Upper lobe of right lung (tissue), 1 donor: Measurements from ENCODE around the gene CDH12. TPM values are rescaled to one million over a fixed set of nuclear protein-coding genes. Genes with fewer than 3 reads are reported as not detected.

Source experiments
- ATAC-seq: fragments of 200-7000 bp; cut with Tn5 transposase; one replicate; pipeline ENCODE4 v1.9.1; 2020; ENCODE audit warnings: mild to moderate bottlenecking, moderate library complexity
- DNase-seq: peaks from one replicate; pipeline ENCODE4 v3.0.0-alpha.2; 2020
- H3K27ac ChIP-seq: fragments of 200-600 bp; one replicate; pipeline ENCODE4 v1.8.0; 2022
- H3K27me3 ChIP-seq: fragments of 200-600 bp; one replicate; pipeline ENCODE4 v1.8.0; 2022; ENCODE audit warnings: mild to moderate bottlenecking
- H3K36me3 ChIP-seq: fragments of 200-600 bp; one replicate; pipeline ENCODE4 v1.8.0; 2022
- H3K4me1 ChIP-seq: fragments of 200-600 bp; one replicate; pipeline ENCODE4 v1.8.0; 2022
- H3K4me3 ChIP-seq: fragments of 200-600 bp; one replicate; pipeline ENCODE4 v1.8.0; 2022; ENCODE audit warnings: mild to moderate bottlenecking
- H3K9me3 ChIP-seq: fragments of 200-600 bp; one replicate; pipeline ENCODE4 v1.8.0; 2022
- intact Hi-C: fragments of 100-400 bp; cut with DNase I; formaldehyde crosslinking; loops from one replicate; pipeline ENCODE4 v1.11.0; 2022
- total RNA-seq: library from RNA; stranded (reverse); fragmentation: NEBNext Ultra II Directional; extraction: Animal tissue kit (Norgen Biotek cat#: 25700); gene quantifications from one replicate; pipeline ENCODE4 v1.2.1, GENCODE V29; 2021
- TF ChIP-seq, protein P1 (sequence below): fragments of 200-600 bp; IDR thresholded peaks from one replicate; pipeline ENCODE4 v1.8.0; 2022; ENCODE audit warnings: antibody characterized with exemption
- donor health status: DM: no; HTN: yes; CAD: no; lungs with severe emphysema.

Gene CDH12
- total RNA-seq, 1 donor from 2014 or later = not detected

DNA sequence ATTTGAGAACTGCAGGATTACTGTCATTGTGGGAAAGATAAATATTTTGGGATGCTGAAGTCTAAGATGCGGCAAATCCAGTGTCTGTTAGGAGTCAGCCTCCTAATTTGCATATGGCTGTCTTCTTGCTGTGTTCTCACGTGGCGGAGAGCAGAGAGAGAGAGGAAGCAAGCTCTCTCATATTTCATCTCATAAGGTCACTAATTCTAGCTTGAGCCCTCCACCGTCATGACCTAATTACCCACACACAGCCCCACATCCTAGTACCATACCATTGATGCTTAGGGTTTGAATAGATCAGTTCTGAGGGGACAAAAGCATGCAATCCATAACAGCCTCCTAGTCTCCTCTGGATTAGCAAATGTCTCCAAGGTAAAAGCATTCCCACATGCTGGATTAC, 124.5 kb downstream of the CDH12 start:
- ATAC-seq = no peak
- no peaks in the 10 kb centered on the region for H3K36me3 ChIP-seq
- intact Hi-C loops = no loop called here

DNA sequence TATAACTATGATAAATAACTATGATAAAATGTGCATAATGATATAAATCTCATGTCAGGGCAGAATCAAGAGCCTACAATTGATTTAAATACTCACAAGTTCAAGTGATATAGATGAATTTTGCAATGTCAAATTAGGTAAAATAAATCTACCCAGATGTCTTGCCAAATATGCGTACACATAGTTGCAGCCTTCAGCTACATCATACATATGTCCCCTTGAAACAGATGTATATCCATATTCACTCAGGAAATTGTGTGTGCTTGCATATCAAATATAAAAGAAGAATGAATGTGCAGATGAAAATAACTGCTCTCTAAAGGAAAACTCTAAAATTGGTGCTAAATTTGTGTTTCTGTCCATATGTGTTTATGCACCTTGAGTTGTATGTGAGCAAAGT, 130.7 kb downstream of the CDH12 start:
- H3K27me3 ChIP-seq = no peaks in the 10 kb centered on the region
- TF ChIP-seq, protein P1, sequence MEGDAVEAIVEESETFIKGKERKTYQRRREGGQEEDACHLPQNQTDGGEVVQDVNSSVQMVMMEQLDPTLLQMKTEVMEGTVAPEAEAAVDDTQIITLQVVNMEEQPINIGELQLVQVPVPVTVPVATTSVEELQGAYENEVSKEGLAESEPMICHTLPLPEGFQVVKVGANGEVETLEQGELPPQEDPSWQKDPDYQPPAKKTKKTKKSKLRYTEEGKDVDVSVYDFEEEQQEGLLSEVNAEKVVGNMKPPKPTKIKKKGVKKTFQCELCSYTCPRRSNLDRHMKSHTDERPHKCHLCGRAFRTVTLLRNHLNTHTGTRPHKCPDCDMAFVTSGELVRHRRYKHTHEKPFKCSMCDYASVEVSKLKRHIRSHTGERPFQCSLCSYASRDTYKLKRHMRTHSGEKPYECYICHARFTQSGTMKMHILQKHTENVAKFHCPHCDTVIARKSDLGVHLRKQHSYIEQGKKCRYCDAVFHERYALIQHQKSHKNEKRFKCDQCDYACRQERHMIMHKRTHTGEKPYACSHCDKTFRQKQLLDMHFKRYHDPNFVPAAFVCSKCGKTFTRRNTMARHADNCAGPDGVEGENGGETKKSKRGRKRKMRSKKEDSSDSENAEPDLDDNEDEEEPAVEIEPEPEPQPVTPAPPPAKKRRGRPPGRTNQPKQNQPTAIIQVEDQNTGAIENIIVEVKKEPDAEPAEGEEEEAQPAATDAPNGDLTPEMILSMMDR = no peak
- H3K4me1 ChIP-seq = no peaks in the 10 kb centered on the region
- intact Hi-C loops = no loop called here
- ATAC-seq = no peak
- DNase-seq = no peak
- no peaks in the 10 kb centered on the region for H3K36me3 ChIP-seq
- peaks cover 8% of the 10 kb centered on the region for H3K9me3 ChIP-seq
- no peak overlapping the region for H3K4me3 ChIP-seq
- no peak overlapping the region for H3K27ac ChIP-seq

More for the DNA sequence above, 124.5 kb downstream of the CDH12 start:
- no peaks in the 10 kb centered on the region for H3K4me1 ChIP-seq
- no peak overlapping the region for H3K4me3 ChIP-seq
- DNase-seq = no peak
- H3K27me3 ChIP-seq = no peaks in the 10 kb centered on the region
- H3K27ac ChIP-seq = no peak overlapping the region
- TF ChIP-seq, protein P1 = no peak
- peaks cover 8% of the 10 kb centered on the region for H3K9me3 ChIP-seq

GRCh38 chr5:22722056-22722455, 131.1 kb downstream of the CDH12 start:
- Histone ChIP-seq H3K27me3 (no peaks in the 10 kb centered on the region), H3K4me1 (no peaks in the 10 kb centered on the region), H3K4me3 (no peak overlapping the region), H3K9me3 (peaks cover 8% of the 10 kb centered on the region), H3K27ac (no peak overlapping the region), H3K36me3 (no peaks in the 10 kb centered on the region)
- DNase-seq (no peak), ATAC-seq (no peak)
- intact Hi-C loops = no loop called here
- TF ChIP-seq, protein P1 = no peak

DNA sequence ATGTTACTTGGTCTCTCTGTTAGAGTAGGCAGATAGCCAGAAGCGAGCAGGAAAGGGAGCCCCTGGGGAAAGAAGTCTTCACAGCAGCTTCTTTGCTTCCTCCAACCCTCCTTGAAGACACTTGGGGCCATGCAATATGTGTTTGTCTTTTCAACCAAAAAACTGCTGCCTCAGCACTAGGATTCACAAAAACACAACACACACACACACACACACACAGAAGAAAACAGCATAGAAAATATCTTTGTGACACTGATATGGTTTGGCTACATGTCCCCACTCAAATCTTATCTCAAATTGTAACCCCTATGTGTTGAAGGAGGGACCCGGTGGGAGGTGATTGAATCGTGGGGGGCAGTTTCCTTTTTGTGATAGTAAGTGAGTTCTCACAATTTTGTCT, 133.3 kb downstream of the CDH12 start:
- Histone ChIP-seq H3K4me3 (no peak overlapping the region), H3K27ac (no peak overlapping the region), H3K27me3 (no peaks in the 10 kb centered on the region), H3K9me3 (no peaks in the 10 kb centered on the region), H3K4me1 (no peaks in the 10 kb centered on the region), H3K36me3 (no peaks in the 10 kb centered on the region)
- TF ChIP-seq, protein P1 = no peak
- DNase-seq (no peak), ATAC-seq (no peak)
- intact Hi-C loops = no loop called here

GRCh38 chr5:22710660-22711059, 142.5 kb downstream of the CDH12 start:
- no peak for ATAC-seq
- intact Hi-C loops = no loop called here

GRCh38 chr5:22709743-22710142, 143.4 kb downstream of the CDH12 start:
- Histone ChIP-seq H3K9me3 (no peaks in the 10 kb centered on the region), H3K27me3 (no peaks in the 10 kb centered on the region), H3K4me1 (no peaks in the 10 kb centered on the region), H3K36me3 (no peaks in the 10 kb centered on the region), H3K27ac (no peak overlapping the region), H3K4me3 (no peak overlapping the region)
- DNase-seq (no peak), ATAC-seq (no peak)
- intact Hi-C loops = no loop called here
- TF ChIP-seq, protein P1 = no peak

More at GRCh38 chr5:22710660-22711059, 142.5 kb downstream of the CDH12 start:
- H3K9me3 ChIP-seq = no peaks in the 10 kb centered on the region
- no peaks in the 10 kb centered on the region for H3K4me1 ChIP-seq
- TF ChIP-seq, protein P1 = no peak
- no peaks in the 10 kb centered on the region for H3K27me3 ChIP-seq
- no peaks in the 10 kb centered on the region for H3K36me3 ChIP-seq
- no peak overlapping the region for H3K27ac ChIP-seq
- DNase-seq = no peak
- no peak overlapping the region for H3K4me3 ChIP-seq
